Head of caudate nucleus (tissue), 42 donors: ENCODE results near the gene ZDHHC12.
A peak's percentile ranks its signal among the peaks of the same experiment; 100 is the strongest.

ENCODE experiments used
- DNase-seq, 42 donors: peaks; one replicate each; pipeline versions ENCODE4 v3.0.0 to v3.0.0-alpha.2; 2020 to 2021; ENCODE audit warnings: mixed read lengths in 7 of 42
- intact Hi-C: fragments of 100-400 bp; cut with DNase I; formaldehyde crosslinking; loops from one replicate; pipeline ENCODE4 v1.15.0; 2022

Gene ZDHHC12

DNA sequence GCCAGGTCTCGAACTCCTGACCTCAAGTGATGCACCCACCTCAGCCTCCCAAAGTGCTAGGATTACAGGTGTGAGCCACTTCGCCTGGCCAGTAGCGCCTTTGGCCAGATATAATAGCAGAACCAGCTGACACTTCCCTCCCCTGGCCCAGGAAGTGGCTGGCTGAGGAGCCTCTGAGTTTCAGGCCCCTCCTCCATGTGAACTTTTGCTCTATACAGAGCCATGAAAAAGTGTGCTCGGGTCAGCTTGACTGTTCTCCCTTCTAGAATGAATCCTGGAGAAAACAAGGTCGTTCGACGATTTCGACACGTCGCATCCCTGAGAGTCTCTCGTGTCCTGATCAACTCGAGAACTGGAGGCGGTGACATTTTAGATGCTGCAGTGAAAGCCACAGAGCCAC is 8.6 kb upstream of the ZDHHC12 start:
- intact Hi-C loops = no loop called here
- no peak for DNase-seq

DNA sequence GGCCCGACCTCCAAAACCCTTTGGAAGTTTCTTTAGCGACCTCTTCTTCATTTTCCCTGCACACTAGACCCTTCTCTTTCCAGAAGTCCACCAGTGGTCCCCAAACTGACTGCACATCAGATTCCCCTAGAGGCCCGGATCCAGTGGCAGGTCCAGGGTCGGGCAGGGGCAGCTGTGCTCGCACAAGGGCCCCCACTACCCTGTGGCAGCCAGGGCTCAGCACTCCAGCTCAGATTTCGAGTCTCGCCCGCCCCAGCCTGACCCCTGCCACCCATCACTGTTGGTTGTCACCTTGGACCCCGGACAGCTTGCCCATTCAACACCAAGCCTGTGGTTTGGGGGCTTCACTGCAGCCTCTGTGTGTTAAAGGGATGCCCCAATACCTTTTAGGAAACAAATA is 7.8 kb upstream of the ZDHHC12 start:
- intact Hi-C loops = no loop called here
- DNase-seq = no peak

- no peak for DNase-seq
- intact Hi-C loops = no loop called here
Measured at GRCh38 chr9:128731093-128731492, 7.2 kb upstream of the ZDHHC12 start.

DNA sequence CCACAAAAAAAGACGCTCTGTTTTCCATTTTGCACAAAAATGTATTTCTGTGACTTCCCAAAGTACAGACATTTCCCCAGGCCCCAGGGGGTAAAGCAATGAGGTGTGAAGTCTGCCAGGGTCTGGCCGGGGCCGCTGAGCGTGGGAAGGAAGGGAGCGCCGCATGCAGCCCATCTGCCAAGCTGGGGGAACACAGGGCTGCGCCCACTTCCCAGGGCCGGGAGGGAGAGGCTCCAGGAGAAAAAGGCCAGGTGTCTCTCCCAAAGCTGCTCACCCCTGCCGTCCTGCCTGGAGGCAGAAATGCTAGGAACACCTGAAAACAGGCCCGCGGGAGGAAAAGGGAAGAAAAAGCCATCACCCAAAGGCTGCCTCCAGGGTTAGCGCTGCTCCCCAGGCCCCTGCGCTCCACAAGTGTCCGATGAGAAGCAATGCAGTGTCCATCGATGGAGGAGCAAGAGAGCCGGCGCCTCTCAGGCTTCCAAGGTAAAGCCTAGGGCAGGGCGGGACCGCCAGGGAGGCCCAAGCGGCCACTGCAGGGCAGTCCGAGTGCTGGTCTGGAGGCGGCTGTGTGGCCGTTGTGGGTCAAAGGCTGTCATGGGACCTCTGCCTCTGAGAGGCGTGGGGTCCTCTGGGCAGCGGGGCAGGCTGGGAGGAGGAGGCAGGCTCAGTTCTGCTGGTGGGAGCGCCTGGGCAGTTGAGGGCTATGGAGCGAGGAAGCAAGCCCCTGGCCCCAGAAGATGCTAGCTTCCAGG is 6.0 kb upstream of the ZDHHC12 start:
- intact Hi-C loops = no loop called here

GRCh38 chr9:128729302-128729701 is 5.4 kb upstream of the ZDHHC12 start:
- intact Hi-C loops = no loop called here
- no peak for DNase-seq

More for the DNA sequence above, 6.0 kb upstream of the ZDHHC12 start:
- DNase-seq = no peak

- intact Hi-C loops = no loop called here
- DNase-seq = no peak
Measured at GRCh38 chr9:128728298-128728697, 4.4 kb upstream of the ZDHHC12 start.

DNA sequence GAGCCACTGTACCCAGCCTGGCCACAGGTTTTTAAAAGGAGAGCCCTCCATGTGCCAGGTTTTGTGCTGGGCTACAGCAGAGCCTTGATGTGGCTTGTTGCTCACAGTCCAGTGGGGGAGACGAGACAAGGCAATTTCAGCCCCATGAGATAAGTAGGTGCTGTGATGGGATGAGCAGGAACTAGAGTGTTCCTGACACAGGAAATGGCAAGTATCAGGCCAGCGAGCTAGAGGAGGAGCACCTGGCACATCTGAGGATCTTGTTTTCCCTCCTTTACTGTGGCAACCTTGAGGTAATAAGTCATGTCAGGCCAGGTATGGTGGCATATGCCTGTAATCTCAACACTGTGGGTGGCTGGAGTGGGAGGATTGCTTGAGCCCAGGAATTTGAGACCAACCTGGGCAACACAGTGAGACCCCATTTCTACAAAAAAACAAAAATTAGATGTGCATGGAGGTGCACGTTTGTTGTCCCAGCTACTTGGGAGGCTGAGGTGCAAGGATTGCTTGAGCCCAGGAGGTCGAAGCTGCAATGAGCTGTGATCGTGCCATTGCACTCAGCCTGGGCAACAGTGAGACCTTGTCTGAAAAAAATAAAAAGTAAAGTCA is 3.8 kb upstream of the ZDHHC12 start:
- no peak for DNase-seq
- intact Hi-C loops = no loop called here

DNA sequence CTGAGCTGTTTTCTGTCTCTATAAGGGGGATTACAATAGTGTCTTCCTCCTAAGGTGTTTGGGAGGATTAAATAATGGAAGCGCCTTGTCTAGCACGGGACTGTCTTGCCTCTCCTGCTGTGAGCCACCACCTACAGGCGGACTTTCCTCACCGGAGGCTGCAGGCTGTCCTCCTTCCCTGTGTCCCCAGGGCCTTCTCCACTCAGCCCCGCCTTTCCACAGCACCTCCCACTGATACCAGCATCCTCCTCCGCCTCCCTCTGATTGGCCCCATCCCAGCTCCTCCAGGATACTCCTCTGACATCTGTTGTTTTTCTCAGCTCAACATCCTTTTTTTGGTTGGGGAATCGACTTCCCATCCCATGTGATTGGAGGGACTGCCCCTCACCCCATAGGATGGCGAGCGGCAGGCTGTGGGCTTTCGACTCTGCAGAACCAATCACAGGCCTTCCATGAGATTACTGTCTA is 851 bp upstream of the ZDHHC12 start:
- DNase-seq = peak; percentile 63 to 95 (median 82)
- intact Hi-C loops = no loop called here

GRCh38 chr9:128723352-128723865 is 518 bp downstream of the ZDHHC12 start:
- intact Hi-C loops = no loop called here

GRCh38 chr9:128722380-128723351 is 1.3 kb downstream of the ZDHHC12 start:
- intact Hi-C loops = no loop called here
- no peak for DNase-seq

More at GRCh38 chr9:128723352-128723865, 518 bp downstream of the ZDHHC12 start:
- peak in 2 of 42 donors; percentile 18 to 47 for DNase-seq

DNA sequence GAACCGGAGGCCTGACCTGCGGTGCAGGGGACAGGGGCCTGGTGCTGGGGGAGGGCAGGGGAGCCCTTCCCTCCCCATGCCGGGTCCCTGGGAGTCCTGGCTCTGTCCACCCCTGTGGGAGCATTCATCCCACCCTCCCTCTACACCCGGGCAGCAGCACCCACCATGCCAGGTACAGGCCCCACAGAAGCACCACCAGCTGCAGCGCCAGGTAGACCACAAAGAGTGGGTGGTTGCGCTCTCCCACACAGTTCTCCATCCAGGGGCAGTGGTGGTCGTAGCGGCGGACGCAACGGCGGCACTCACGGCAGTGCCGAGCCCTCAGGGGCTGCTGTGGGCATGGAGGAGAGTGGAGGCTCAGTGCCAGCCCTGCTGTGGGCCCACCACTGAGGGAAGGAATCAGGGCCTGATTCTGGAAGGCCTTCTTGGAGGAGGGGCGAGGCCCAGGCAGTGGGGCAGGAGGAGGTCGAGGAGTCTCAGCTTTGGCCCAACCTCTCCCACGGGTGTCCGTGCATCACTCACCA is 2.4 kb downstream of the ZDHHC12 start:
- intact Hi-C loops = no loop called here

GRCh38 chr9:128720841-128721486 is 3.0 kb downstream of the ZDHHC12 start:
- no peak for DNase-seq
- intact Hi-C loops = no loop called here

More for the DNA sequence above, 2.4 kb downstream of the ZDHHC12 start:
- DNase-seq = no peak

GRCh38 chr9:128719919-128720605 is 3.9 kb downstream of the ZDHHC12 start:
- DNase-seq = no peak
- intact Hi-C loops = no loop called here

DNA sequence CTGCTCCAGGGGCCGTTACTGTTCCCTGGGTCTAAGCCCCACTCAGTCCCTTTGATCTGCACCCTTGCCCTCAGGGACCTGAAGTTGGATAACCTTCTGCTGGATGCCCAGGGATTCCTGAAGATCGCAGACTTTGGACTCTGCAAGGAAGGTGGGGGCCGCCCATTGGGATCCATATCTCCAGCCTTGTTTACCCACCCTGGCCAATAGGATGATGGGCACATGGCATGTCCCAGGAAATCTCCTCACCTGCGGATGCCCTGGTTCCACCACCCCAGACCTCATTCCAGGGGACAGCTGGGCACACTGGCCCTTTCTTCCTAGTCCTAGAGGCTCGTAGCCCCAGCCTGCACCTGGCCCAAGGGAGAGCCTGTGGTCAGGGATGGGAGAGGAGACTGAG is 5.5 kb downstream of the ZDHHC12 start:
- DNase-seq = no peak
- intact Hi-C loops = no loop called here

- intact Hi-C loops = no loop called here
Measured at GRCh38 chr9:128718047-128718446, 5.9 kb downstream of the ZDHHC12 start.

DNA sequence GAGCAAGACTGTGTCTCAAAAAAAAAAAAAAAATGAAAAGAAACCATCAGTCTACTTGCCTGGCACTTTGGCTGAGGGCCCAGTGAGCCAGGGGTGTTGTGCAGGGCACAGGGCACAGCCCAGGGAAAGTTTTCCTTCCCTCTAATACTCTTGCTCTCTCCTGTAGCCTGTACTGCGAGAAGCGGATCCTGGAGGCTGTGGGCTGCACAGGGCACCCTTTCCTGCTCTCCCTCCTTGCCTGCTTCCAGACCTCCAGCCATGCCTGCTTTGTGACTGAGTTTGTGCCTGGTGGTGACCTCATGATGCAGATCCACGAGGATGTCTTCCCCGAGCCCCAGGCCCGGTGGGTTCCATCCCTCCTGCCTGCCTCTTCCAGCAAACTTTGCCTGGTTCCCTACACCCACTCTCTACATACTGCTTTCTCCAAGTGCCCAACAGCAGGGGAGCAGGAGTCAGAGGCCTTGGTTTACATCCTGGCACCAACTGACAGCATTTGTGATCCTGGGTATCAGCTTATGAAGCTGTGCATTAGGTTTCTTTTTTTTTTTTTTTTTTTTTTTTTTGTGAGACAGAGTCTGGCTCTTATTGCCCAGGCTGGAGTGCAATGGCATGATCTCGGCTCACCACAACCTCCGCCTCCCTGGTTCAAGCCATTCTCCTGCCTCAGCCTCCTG is 7.2 kb downstream of the ZDHHC12 start:
- no peak for DNase-seq
- intact Hi-C loops = no loop called here

More at GRCh38 chr9:128718047-128718446, 5.9 kb downstream of the ZDHHC12 start:
- DNase-seq = no peak

GRCh38 chr9:128715436-128715750 is 8.5 kb downstream of the ZDHHC12 start:
- DNase-seq = peak in 1 of 42 donors; percentile 10
- intact Hi-C loops = no loop called here
